A673 (cell line): Measurements from ENCODE around the gene SRGAP1. TPM values are rescaled to one million over a fixed set of nuclear protein-coding genes. Genes with fewer than 3 reads are reported as not detected.

Experiments
- BruUV-seq: library from RNA; stranded (reverse); fragments of 400-500 nt; replicated peaks from 2 replicates; lab custom pipeline; 2021; lab: Mats Ljungman, UMichigan
- CTCF ChIA-PET: fragments of 300-600 bp; sonication (Branson Sonifier 250); formaldehyde crosslinking; loops from one replicate; lab custom pipeline; 2022; ENCODE audit warnings: antibody characterized with exemption; lab: Charles Lee
- POLR2A ChIA-PET: fragments of 300-600 bp; sonication (Branson Sonifier 250); formaldehyde crosslinking; loops from one replicate; lab custom pipeline; 2022; ENCODE audit warnings: antibody characterized with exemption; ENCODE audit not compliant: low non-redundant PET; lab: Charles Lee
- DNase-seq: peaks from one replicate; pipeline ENCODE4 v3.0.0-alpha.2; 2015; ENCODE audit warnings: low spot score
- H3K27ac ChIP-seq: fragments of 200-600 bp; sonication (generic); 2 replicates; pipeline ENCODE4 v1.5.1; 2016; ENCODE audit warnings: mixed run types, low read depth, mild to moderate bottlenecking, mixed read lengths, antibody characterized with exemption, low read length; ENCODE audit not compliant: poor library complexity, severe bottlenecking
- H3K27me3 ChIP-seq: fragments of 200-600 bp; sonication (generic); replicated peaks from 2 replicates; pipeline ENCODE4 v1.6.1; 2017; ENCODE audit warnings: mixed run types, low read depth, mild to moderate bottlenecking, mixed read lengths, antibody characterized with exemption, low read length; ENCODE audit not compliant: insufficient read depth, poor library complexity
- H3K36me3 ChIP-seq: fragments of 200-600 bp; sonication (generic); 2 replicates; pipeline ENCODE4 v1.6.1; 2016; ENCODE audit warnings: mixed run types, mild to moderate bottlenecking, mixed read lengths, antibody characterized with exemption, low read length; ENCODE audit not compliant: insufficient read depth, poor library complexity, severe bottlenecking
- H3K4me1 ChIP-seq: fragments of 200-600 bp; sonication (generic); 2 replicates; pipeline ENCODE4 v1.6.1; 2017; ENCODE audit warnings: mixed run types, mild to moderate bottlenecking, mixed read lengths, antibody characterized with exemption, low read length; ENCODE audit not compliant: insufficient read depth, poor library complexity, severe bottlenecking
- H3K4me3 ChIP-seq: fragments of 200-600 bp; sonication (generic); 2 replicates; pipeline ENCODE4 v1.5.1; 2016; ENCODE audit warnings: low read depth, mixed run types, mild to moderate bottlenecking, mixed read lengths, low read length; ENCODE audit not compliant: poor library complexity, severe bottlenecking
- H3K9me3 ChIP-seq: fragments of 200-600 bp; sonication (generic); 2 replicates; pipeline ENCODE4 v1.6.1; 2016; ENCODE audit warnings: mixed run types, low read depth, mild to moderate bottlenecking, mixed read lengths, antibody characterized with exemption, low read length; ENCODE audit not compliant: poor library complexity, severe bottlenecking
- CTCF ChIP-seq: fragments of 300-800, 200-600 bp; sonication (generic); conservative IDR thresholded peaks from 2 replicates; pipeline ENCODE4 v1.5.1; 2017; ENCODE audit warnings: low read depth, mild to moderate bottlenecking, antibody characterized with exemption, low read length, moderate library complexity, mixed read lengths
- EZH2 ChIP-seq: fragments of 200-600 bp; sonication (generic); IDR thresholded peaks from 2 replicates; pipeline ENCODE4 v1.6.1; 2017; ENCODE audit warnings: borderline replicate concordance, low read depth, mild to moderate bottlenecking, mixed read lengths, antibody characterized with exemption, low read length; ENCODE audit not compliant: poor library complexity, severe bottlenecking
- intact Hi-C: fragments of 100-400 bp; cut with micrococcal nuclease; formaldehyde crosslinking; loops from one replicate; pipeline ENCODE4 v1.10.0; 2022; ENCODE audit not compliant: unreplicated experiment
- total RNA-seq: library from RNA; stranded (reverse); gene quantifications from 2 replicates; pipeline ENCODE4 v1.2.3, GENCODE V29; 2021

Gene SRGAP1
- total RNA-seq, 1 experiment from 2014 or later = 9.7 TPM

- CTCF ChIA-PET = no interaction called here
- Histone ChIP-seq H3K4me3 (no peak overlapping the region), H3K4me1 (peaks cover 78% of the 10 kb centered on the region), H3K36me3 (no peaks in the 10 kb centered on the region), H3K27ac (peak overlapping the region; percentile 84), H3K9me3 (no peaks in the 10 kb centered on the region), H3K27me3 (no peaks in the 10 kb centered on the region)
- DNase-seq = no peak
- intact Hi-C loops = no loop called here
- POLR2A ChIA-PET = interaction anchor here (0.8 kb wide), 1 partner anchor 57 kb away, joined by 3 read pairs; no protein-coding TSS in a partner anchor
- BruUV-seq = no TSS peak
- TF ChIP-seq EZH2 (no peak), CTCF (no peak)
Measured at GRCh38 chr12:63913929-63914328, 69.4 kb downstream of the SRGAP1 start.

- peaks cover 76% of the 10 kb centered on the region for H3K4me1 ChIP-seq
- peak; percentile 86 for DNase-seq
- TF ChIP-seq CTCF (no peak), EZH2 (no peak)
- H3K4me3 ChIP-seq = peak overlapping the region; percentile 17
- CTCF ChIA-PET = no interaction called here
- H3K27me3 ChIP-seq = no peaks in the 10 kb centered on the region
- no TSS peak for BruUV-seq
- no peaks in the 10 kb centered on the region for H3K9me3 ChIP-seq
- H3K36me3 ChIP-seq = no peaks in the 10 kb centered on the region
- intact Hi-C loops = no loop called here
- POLR2A ChIA-PET = interaction anchor here (0.7 kb wide), 1 partner anchor 56 kb away, joined by 3 read pairs; no protein-coding TSS in a partner anchor
- peak overlapping the region; percentile 84 for H3K27ac ChIP-seq
Measured at GRCh38 chr12:63915105-63915800, 70.8 kb downstream of the SRGAP1 start.

GRCh38 chr12:63916561-63917476, 72.3 kb downstream of the SRGAP1 start:
- Histone ChIP-seq H3K27ac (peak overlapping the region; percentile 84), H3K9me3 (no peaks in the 10 kb centered on the region), H3K4me3 (no peak overlapping the region), H3K27me3 (no peaks in the 10 kb centered on the region), H3K36me3 (no peaks in the 10 kb centered on the region), H3K4me1 (peaks cover 70% of the 10 kb centered on the region)
- DNase-seq = no peak
- POLR2A ChIA-PET = interaction anchor here (0.6 kb wide), 2 partner anchors 11 to 49 kb away, joined by 3 read pairs; no protein-coding TSS in a partner anchor
- TF ChIP-seq CTCF = no peak
- TF ChIP-seq EZH2 = no peak
- BruUV-seq = no TSS peak
- intact Hi-C loops = no loop called here
- CTCF ChIA-PET = no interaction called here
